GM18526 (cell line): ENCODE results near the gene NT5M.

Experiments
- POLR2A ChIP-seq: IDR thresholded peaks from 3 replicates; pipeline ENCODE4 v1.6.1; 2011; ENCODE audit not compliant: insufficient read length; ENCODE audit errors: extremely low read depth

Gene NT5M

DNA sequence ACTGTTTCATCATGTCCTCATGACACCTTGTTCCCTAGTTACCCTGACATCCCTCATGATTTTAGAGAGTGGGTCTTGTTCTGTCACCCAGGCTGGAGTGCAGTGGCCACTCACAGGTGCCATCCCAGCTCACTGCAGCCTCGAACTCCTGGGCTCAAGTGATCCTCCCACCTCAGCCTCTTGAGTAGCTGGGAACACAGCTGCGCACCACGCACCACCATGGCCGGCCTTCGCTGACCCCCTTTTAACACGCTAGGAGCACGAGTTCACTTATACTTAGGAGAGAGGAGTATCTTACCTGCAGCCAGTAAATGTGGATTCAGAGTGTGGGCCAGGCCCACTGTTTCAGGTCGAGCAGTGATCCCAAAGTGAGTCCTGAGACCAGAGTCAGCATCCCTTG is 21.4 kb downstream of the NT5M start:
- no peak for TF ChIP-seq POLR2A

DNA sequence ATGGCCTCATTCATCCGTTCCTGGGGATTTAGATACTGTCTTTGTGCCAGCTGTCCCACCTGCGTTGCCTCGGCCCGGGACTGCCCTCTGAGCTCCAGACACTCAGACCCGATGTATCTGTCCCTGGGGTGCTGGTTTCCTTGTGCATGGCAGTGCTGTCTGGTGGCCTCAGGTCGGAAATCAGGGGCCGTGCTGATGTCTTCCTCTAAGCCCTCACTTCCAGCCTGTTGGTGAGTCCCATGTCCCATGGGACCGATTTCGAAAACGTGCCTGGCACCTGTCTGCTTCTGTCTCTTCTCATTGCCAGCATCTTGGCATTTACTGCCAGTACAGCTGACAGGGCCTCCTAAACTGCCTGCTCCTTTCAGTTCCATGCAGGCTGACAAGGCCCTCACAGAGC is 22.1 kb downstream of the NT5M start:
- TF ChIP-seq POLR2A = no peak

DNA sequence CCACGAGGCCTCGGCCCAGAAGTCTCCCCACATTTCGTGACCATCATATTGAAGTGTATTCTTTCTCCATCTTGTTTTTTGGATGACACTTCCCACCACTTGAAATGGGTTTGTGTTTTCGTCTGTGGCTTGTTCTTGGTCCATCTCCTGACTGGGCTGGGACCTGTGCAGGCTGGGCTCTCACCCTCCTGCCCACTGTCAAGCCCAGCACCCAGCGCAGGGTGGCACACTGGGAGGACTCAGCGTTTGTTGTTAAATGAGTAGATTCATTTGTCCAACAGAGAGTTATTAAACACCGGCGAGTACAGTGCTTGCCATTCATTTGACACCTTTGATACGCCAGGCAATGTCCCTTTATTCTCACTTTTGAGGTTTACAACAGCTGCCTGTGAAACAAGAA is 22.6 kb downstream of the NT5M start:
- TF ChIP-seq POLR2A = no peak

DNA sequence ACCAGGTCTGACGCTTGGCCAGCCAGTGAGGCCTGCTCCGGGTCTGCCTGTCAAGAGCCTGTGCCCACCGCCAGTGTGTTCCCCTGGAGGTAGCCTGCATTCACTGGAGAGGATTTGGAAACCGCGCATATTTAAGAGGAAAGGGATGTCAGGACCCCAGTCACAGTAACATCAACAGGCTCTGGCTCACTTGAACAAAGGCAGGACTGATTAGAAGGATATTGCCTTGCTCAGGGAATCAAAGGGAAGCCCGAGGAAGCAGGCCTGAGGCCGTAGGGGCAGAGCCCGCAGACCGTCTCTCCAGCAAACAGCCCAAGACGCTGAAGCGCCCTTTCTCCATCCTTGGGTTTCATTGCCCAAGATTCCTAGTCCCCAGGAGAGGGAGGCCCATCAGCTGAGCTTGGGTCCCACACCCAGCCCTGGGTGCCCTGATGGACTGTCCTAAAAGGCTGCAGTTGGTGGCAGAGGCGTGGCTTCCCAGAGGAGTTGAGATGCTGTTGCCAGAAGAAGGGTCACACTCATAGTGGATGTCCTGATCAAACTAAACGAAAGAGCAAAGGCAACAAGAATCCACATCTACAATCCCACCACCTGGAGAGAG is 23.2 kb downstream of the NT5M start:
- TF ChIP-seq POLR2A = no peak

DNA sequence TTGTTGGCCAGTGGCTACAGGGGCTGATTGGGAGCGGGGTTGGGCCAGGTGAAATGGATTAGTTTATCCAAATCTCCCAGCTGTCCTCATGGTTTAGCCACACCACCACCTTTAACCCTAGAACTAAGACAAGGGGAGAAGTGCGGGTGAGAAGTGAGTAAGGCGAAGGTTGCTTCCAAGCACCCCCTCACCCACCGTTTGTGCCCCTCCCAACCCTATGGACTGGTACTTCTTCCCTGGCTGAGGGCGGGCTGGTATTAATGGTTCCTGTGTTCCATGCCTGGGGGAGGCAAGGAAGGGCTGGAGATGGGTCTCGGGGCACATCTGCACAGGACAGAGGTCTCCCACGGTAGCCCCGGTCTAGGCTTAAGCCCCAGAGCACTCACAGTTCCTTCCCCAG is 25.1 kb downstream of the NT5M start:
- no peak for TF ChIP-seq POLR2A

DNA sequence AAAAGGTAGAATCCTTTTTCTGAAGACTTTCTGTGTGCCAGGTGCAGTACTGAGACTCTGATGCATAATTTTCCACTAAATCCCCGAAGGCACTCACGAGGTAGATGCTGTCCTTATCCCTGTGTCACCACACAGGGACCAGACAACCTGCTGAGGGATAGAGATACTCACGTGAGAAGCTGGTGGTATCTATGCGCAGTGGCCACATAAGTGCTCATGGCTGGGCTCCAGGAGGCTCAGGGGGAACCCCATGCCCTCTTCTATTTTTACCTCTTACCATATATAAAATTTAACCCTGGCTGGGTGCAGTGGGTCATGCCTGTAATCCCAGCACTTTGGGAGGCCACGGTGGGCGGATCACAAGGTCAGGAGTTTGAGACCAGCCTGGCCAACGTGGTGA is 38.3 kb downstream of the NT5M start:
- no peak for TF ChIP-seq POLR2A

DNA sequence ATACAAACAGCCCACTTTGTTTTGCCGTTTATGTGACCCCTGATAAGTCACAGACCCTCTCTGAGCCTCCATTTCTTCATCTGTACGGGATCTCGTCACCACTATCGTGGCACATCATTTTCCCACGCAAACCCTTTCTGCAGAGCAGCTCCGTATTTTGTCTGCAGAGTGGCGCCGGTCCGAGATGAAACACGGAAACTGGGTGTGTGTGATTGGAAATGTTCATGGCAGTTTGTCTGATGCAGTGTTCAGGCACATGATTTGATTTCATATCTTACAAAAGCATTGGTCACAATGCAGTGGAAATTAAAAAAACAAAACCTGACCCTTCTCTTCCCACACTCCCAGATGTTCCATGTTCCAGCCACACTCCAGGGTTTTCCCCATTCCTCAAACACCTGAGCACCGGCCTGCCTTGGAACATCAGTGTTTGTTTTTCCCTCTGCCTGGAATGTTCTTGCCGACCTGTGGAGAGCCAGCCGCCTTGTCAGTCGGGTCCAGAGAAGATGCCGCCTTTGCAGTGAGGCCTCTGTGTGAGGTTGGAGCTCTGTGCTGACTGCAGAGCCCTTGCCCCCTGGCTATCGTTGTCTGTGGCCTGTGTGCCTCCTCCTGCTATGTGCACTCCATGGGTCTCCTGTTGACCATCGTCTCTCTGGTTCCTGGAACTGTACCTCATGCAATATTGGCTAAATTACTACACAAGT is 39.2 kb downstream of the NT5M start:
- no peak for TF ChIP-seq POLR2A

DNA sequence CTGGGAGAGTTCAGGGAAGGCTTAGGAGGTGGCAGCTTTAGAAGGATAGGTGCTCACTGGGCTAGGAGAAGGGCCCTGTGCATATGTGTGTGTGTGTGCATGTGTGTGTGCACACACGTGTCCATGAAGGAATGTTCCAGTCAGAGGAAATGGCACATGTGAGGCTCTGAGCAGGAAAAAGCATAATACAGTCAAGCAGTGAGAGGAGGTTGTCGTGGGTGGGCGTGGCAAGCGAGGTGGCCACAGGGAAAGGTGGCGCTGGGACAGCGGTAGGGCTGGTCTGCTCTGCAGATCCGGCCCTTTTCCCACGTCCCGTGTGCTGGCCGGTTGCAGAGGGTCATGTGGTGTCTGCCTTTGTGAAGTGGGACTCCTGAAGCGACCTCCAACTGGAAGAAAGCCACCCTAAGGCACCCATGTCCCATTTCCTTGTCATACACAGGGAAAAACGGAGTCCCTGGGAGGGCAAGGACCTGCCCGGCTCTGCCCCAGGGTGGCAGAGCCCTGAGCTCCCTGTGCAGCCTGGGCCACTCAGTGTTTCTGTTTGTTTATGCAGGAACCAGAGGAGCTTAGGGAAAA is 40.1 kb downstream of the NT5M start:
- no peak for TF ChIP-seq POLR2A

DNA sequence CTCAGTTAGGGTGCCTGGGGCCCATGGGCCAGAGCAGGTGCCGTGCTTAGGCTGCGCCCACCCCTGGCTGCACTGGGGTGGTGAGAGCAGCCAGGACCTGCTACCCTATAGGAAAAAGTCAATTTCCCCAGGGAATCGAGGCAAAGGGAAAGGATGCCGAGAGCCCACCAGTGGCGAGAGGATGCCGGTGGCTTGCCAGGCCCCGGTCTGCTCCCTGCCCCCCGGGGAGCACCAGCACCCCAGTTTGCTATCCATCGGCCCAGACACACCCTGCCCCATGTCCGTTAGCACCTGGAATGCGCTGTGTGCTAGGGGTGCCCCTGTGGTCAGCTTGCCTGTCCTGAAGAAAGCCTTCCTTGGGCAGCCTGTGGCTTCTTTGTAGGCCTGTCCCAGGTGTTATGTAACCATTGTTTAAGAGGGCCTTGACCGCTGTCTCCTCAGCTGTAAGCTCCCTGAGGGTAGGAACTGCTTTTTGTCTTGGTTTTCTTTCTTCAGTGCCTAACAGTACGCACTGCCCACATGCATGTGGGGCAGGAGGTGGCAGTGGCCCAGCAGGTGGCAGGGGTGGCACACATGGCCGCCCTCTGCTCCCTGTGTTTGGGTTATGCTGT is 40.8 kb downstream of the NT5M start:
- no peak for TF ChIP-seq POLR2A

DNA sequence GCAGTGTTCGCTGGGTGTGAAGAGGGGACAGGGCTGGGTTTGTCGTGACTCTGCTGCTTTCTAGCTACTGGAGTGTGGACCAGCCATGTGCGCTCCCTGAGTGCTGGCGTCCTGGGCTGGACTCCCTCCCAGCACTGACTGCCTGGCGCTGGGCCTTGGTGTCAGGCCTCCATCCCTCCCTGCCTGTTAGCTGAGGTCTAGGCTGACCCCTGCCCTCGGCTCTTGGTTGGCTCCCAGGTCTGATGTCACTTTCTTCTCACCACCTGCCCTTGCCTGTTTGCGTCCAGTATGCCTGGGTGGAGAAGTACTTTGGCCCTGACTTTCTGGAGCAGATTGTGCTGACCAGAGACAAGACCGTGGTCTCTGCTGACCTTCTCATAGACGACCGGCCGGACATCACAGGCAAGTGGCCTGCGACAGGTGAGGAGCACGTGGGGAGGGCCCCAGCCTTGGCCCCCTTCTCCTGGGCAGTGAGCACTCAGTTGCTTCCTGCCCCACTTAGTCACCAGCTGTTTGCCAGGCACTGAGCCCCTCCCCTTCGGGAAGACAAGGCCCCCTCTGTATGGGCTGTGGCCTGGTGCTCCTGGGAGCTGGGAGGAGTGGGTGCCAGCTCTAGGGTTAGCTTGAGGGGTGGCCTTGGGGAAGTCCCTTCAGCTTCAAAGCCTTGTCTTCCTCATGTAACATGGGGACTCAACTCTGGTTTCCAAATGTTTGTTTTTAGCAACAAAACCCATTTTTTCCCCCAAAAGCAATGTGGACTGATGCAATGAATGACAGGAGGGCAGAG is 41.5 kb downstream of the NT5M start:
- no peak for TF ChIP-seq POLR2A

DNA sequence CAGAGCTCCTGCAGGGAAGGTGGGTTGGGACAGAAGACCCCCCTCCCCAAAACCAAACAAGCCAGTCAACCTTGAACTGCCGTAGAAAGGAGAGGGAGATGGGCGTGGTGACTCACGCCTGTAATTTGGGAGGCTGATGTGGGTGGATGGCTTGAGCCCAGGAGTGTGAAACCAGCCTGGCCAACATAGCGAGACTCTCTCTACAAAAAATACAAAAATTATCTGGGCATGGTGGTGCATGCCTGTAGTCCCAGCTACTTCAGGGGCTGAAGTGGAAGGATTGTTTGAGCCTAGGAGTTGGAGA is 42.1 kb downstream of the NT5M start:
- TF ChIP-seq POLR2A = no peak

DNA sequence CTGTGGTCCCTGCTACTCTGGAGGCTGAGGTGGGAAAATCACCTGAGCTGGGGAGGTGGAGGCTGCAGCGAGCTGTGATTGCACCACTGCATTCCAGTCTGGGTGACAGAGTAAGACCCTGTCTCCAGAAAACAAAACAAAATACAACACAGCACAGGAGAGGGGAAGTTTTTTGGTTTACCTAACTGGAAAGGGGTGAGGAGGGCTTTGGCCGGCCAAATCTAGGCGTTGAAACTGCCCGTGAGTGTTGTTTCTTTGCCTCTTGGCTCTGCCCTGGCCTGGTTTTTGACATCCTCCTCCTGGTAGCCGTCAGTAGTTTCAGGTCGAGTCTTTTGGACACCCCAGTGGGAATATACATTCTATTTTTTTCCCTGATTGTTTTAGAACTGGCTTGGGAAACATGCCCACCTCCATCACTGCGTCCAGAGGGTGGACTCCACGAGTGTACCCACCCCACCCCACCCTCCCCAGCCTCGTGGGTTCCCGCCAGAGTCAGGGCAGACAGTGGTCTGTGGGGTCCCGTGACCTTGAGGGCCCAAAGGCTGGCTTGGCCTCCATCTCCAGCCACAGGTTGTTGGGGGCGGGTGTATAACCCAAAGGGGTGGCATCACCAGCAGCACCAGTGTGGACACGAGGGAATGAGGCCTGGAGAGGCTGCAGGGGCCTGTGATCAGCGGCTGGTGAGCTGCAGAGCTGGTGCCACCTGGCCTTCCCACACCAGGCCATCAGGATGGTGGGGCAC is 42.7 kb downstream of the NT5M start:
- TF ChIP-seq POLR2A = no peak

DNA sequence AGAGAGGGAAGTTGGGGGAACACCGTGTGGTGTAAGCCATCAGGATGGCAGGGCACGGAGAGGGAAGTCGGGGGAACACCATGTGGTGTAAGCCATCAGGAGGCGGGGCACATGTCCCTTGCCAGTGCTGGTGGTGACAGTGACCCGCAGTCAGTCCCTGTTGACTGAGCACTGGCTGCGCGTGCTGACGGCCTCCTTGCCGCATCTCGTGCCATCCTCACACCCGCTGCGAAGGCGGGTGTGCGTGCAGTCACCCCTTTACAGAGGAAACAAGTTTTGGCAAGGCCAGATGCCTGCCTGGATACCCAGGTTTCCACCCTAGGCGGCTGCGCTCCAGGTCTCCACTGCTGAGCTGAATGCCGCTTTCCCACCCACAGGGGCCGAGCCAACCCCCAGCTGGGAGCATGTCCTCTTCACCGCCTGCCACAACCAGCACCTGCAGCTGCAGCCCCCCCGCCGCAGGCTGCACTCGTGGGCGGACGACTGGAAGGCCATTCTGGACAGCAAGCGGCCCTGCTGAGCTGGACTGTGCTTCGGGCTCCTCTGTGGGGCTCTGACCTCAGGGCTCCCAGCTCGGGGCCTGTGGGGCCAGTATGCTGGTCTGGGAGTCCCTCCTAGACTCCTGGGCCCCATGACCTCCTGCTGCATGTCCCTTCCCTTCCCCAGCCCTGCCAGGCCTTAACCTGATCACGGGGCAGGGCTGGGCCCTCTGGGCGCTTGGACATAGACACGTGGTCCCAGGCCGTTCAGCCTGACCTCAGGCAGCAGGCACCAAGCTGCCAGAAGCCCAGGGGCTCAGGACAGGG is 43.5 kb downstream of the NT5M start:
- TF ChIP-seq POLR2A = no peak

DNA sequence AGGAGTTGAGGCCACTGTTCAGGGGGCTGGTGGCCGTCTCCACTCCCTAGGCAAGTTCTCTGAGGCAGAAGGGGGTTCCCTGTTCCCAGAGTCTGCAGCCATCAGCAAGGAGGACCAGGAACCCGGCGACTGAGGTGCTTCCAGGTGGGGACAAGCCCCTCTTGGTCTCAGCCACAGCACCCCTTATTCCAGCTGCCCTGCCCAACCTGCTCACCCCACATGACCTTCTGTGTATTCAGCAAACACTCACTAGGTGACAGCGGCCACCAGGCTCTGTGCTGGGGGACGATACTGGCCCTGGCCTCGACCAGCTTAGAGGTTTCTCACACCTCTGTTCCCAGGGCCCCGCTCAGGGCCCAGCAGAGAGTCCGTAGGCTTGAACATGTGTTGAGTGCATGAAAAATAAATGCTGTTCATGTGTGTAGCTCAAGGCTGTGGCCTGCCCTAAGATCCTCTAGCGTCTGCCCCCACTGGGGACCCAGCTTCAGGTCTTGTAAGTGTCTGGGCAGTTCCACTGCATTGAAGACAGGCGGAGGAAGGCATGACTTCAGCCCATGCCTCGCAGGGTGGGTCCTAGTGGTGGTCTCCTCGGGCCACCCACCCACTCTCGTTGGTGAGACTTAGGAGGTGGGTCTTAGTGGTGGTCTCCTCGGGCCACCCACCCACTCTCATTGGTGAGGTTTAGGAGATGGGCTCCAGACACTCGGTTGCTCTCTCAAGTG is 44.2 kb downstream of the NT5M start:
- no peak for TF ChIP-seq POLR2A
